CD4-positive, alpha-beta T cell treated with Interleukin-17A for 4 hours (primary cell): ENCODE results near the gene ITGA7.
"Not testable (repeated sequence)": the region's sequence is repeated elsewhere in the genome, so short reads cannot be mapped to it uniquely, and the experiment has no call there.

ENCODE experiments used
- DNase-seq: peaks from one replicate; pipeline ENCODE4 v3.0.0-alpha.2; 2020; ENCODE audit warnings: mixed read lengths

Gene ITGA7

DNA sequence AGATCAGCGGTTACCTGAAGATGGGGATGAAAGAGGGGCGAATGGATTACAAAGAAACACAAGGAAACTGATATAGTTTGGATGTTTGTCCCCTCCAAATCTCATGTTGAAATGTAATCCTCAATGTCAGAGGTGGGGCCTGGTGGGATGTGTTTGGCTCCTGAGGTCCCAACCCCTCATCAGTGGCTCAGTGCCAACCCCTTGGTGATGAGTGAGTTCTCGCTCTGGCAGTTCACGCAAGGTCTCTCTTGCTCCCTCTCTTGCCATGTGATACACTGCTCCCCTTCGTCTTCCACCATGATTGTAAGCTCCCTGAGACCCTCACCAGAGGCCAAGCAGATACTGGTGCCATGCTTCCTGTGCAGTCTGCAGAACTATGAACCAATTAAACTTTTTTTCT is 28.0 kb downstream of the ITGA7 start:
- DNase-seq, result no peak

DNA sequence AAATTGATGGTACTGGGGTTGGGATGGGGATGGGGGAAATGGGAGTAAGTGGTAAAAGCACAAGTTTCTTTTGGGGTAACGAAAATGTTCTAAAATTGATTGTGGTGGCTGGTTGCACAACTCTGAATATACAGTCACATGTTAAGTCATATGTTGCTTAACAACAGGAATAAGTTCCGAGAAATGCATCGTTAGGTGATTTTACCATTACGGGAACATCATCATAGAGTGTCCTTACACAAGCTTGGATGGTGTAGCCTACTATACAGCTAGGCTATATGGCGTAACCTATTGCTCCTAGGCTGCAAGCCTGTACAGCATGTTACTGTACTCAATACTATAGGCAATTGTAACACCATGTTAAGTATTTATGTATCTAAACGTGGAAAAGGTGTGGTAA is 31.0 kb downstream of the ITGA7 start:
- DNase-seq, result no peak

DNA sequence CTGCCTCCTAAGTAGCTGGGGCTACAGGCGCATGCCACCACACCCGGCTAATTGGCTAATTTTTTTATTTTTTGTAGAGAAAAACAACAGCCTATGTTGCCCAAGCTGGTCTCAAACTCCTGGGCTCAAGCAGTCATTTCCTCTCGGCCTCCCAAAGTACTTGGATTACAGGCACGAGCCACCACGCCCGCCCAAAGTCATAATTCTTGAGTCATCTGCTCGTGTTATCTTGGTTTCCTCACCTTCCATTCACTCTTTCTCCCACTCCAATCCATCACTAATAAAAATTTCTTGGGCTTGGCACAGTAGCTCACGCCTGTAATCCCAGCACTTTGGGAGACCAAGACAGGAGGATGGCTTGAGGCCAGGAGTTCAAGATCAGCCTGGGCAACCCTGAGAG is 32.0 kb downstream of the ITGA7 start:
- no peak for DNase-seq

DNA sequence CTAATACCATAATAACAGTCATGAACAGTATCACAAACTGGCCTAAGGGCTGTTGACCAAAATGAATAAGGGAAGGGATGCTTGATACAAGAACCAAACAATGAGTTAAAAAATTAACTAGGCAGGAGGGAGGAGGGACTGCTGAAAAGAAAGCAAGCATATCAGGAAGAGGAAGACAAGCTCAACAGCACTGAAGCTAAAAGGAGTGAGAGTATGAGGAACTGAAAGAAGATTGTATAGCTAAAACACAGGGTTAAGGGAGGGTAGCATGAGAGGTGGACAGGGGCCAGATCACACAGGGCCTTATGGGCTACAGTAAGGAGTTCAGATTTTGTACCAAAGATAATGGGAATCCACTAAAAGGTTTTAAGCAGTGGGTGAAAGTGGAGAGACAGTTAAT is 34.1 kb downstream of the ITGA7 start:
- no peak for DNase-seq

DNA sequence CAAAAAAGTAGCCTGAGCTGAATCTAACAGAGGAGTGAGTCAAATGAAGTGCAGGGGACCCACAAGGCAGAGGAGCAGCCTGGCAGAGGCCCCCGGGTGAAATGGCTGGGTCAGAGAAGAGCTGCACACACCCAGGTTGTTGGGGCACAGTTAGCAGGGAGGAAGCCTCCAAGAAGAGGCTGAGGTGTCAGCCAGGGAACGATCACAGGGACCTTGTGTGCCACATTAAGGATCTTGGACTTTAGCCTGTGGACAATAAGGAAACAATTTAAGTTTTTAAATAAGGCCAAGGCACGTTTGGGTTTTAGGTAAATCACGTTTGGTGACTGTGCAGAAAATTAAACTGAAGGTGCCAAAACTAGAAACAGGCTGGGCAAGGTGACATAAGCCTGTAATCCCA is 36.0 kb downstream of the ITGA7 start:
- no peak for DNase-seq

DNA sequence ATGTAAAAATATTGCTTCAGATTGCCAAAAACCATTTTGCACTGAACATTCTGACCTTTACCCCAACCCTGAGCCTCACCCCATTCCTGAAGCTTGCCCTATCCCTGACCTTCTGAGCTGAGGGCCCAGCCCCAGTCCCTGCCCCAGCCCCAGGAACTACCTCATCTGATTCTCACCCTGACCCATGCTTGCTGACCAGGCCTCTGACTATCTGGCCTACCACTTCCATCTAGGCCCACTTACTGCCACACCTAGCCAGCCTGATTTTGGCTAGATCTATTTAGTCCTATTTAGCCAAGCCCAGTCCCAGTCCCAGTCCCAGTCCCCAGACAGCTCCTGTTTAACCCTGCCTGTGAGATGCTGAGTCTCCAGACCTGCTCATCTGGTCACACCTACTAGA is 37.4 kb downstream of the ITGA7 start:
- DNase-seq, result no peak

DNA sequence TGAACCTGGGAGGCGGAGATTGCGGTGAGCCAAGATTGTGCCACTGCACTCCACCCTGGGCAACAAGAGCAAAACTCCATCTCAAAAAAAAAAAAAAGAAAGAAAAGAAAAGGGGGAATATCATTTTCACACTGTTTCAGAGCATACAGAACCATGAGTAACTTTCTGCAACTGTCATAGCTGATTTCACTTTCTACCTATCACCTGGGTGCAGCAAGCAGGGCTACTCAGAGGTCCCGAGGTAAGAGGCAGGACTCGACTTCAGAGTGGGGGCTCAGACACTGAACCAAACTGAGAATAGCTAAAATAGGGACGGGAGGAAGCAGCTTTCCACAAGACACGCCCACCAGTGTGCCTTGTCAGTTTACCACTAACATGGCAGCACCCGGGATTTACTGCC is 41.2 kb downstream of the ITGA7 start:
- DNase-seq, result no peak

DNA sequence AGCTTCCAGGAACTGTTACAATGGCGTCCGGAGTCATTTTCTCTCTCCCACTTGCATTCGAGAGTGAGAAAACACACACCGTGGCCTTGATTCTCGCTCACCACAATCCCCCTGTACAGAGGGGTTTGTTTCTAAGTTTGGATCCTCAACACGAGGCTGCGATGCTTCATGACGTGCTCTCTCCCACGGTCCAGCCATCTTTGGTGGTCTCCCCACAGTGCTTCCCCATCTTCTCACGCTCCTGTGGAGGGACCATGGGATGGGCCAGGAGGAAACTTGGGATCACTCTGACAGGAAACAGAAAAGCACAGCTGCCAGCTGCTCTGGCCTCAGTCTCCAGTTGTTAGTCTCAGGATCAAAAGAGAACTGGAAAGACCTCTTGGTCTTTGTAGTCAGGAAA is 42.9 kb downstream of the ITGA7 start:
- no peak for DNase-seq

DNA sequence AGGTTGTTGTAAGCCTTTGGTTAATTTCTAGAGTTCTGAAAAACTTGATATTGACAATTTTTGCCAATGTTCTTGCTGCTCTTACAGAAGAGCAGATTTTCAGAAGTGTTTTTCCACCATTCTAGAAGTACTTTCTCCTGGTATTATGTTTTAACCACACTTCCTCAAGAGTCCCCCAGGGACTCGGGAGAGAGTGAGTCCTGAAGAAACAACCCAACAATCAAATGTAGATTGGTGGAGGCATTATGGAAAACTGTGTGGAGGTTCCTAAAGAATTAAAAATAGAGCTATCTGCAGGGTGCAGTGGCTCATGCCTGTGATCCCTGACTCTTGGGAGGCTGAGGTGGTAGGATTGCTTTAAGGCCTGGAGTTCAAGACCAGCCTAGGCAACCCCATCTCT is 44.3 kb downstream of the ITGA7 start:
- no peak for DNase-seq

DNA sequence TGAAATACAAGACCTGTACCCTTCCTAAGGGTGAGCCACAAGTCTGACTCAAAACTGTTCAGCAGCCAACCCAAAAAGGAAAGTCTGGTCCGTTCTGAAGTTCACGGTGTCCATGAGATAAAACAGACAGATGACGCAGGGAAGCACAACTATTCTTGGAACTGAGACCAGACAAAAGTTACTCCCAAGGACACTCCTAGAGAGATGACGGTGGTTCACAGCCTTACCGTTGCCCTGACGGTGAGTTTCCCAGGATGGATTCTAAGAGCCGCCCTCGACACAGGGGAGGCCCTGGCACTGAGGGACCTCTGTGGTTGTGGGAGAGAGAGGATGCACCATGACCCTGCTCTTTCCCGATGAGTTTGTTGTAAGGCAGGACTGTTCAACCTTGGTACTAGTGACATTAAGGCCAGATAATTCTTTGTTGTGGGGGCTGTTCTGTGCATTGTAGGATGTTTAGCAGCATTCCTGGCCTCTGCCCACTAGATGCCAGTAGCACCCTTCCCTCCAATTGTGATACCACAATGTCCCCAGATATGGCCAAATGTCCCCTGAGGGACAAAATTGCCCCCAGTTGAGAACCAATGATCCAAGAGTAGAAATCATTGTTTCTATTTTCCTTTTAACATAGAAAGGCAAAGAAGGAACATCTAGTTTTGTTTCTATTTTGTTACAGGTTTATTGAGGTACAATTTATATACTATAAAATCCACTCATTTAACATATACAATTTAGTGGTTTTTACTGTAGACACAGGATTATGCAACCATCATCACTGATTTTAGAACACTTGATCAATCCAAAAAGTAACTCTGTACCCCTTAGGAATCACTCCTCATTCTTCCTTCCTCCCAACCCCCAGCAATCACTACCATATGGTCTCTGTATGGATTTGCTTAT is 48.0 kb downstream of the ITGA7 start:
- DNase-seq, result peak; percentile 19

DNA sequence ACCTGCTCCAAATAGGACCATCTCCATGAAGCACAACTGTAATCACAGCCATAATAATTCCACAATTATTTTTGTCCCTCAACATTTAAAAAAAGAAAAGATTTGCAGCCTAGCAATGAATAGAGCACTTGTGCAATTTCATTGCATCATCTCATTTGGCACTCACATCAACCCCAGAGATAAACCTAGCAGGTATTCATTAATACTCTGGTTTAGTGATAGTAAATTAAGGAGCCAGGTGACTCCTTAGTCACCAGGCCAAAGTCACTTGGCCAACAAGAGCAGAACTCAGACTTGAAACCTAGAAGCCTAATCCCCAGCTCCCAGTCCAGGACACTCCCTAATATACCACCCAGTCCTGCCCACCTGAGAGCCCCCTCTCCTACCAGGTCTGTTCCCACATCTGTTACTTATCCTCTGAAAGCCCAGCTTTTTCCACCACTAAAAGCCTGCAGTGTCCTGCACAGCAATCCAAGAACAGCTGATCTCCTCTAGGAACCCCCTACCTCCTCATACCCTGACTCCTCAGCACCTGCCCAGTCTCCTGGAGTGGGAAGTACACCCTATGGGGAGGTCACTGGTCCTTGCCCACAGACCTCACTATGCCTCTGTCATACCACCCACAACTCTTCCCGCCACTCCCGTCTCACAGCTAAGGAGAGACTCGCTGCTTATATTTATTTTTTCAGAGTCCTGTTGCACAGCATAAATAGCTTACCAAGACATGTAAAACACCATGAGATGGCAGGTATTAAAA is 48.9 kb downstream of the ITGA7 start:
- no peak for DNase-seq

DNA sequence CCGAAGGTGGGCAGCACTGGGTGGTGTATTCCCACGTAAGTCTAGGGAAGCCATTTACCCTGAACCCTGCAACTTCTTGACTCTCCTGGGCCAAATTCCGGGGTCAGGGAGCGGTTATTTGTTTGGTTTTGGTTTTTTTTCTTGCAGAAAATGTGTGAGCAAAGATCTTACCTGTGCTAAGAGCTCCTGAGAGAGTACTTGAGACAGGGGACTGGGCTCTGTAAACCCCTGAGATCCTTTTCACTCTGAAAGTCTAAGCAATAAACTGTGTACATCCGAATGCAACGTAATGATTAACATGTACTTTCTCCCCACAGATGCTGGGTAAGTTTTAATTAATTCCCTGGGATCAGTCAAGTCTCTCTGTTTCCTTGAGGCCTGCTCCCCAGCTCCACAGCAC is 49.5 kb downstream of the ITGA7 start:
- DNase-seq, result no peak

DNA sequence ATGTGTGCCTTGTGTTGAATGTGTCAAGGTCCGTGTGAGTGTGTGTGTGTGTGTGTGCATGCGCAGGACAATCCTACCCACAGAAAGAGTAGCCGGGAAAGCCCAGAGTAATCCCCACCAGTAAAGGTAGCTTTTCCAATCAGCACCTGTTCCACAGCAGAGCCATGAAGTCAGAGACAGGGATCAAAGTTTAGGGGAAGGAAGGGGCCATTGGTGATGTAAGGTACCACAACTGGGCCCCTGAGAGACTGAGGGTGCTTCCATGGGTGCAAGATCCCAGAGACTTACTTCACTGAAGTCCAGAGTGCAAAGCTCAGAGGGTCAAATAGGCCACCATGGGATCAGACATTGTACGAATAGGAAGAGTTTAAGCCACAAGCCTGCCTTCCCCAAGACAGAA is 50.5 kb downstream of the ITGA7 start:
- no peak for DNase-seq

DNA sequence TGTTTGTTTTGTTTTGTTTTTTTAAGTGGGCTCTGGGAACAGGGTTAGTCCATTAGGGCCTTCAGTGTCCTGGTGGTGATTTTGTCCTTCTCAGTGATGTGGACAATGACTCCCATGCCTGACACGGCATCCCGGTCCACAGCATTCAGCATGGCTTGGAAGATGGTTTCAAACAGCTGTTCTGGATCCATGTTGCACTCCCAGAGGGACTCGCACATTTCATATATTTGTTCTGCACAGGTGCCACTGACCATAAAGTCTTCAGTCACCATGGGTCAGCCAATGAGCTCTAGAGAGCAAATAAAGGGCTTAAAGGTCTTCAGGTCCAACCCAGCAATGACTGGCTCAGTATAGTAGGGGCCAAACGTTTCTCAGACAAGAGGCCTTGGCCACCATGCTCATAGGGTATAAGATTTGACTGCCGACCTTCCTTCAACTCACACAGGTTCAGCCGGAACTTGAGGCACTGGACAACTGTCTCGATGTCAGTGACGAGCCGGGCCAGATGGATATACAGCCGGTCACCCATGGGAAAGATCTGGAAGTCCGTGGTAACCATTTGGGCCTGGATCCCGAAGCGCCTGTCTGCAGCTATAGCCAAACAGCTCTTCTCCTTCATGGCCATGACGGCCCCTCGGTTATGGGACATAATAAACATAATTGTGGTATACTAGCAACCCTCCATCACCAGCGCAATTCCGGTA is 53.0 kb downstream of the ITGA7 start:
- no peak for DNase-seq

DNA sequence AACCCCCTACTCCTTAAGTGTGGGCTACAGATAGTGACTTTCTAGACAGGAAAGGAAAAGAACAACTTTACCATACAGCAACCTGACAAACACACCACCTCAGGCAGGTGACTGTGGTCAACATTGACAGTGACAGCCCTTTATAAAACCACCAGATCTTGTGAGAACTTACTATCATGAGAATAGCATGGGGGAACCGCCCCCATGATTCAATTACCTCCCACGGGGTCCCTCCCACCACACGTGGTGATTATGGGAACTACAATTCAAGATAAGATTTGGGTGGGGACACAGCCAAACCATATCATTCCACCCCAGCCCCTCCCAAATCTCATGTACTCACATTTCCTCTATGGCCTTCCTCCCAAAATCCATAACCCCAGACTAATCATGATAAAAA is 54.7 kb downstream of the ITGA7 start:
- DNase-seq, result no peak

DNA sequence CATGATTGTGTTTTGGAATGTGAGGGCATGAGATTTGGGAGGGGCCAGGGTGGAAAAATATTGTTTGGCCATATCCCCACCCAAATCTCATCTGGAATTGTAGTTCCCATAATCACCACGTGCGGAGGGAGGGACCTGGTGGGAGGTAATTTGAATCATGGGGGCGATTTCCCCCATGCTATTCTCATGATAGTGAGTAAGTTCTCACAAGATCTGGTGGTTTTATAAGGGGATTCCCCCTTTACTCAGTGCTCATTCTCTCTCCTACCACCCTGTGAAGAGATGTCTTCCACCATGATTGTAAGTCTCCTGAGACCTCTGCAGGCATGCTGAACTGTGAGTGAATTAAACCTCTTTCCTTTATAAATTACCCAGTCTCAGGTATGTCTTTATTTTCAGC is 55.4 kb downstream of the ITGA7 start:
- DNase-seq, result no peak

DNA sequence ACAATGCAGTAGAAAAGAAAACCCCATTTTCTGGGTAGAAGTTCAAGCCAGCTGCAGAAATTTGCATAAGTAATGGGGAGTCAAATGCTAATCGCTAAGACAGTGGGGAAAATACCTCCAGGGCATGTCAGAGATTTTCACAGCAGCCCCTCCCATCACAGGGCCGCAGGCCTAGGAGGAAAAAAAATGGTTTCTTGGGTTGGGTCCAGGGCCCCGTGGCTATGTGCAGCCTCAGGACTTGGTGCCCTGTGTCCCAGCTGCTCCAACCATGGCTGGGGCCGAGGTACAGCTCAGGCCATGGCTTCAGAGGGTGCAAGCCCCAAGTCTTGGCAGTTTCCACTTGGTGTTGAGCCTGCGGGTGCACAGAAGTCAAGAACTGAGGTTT is 56.4 kb downstream of the ITGA7 start:
- no peak for DNase-seq

DNA sequence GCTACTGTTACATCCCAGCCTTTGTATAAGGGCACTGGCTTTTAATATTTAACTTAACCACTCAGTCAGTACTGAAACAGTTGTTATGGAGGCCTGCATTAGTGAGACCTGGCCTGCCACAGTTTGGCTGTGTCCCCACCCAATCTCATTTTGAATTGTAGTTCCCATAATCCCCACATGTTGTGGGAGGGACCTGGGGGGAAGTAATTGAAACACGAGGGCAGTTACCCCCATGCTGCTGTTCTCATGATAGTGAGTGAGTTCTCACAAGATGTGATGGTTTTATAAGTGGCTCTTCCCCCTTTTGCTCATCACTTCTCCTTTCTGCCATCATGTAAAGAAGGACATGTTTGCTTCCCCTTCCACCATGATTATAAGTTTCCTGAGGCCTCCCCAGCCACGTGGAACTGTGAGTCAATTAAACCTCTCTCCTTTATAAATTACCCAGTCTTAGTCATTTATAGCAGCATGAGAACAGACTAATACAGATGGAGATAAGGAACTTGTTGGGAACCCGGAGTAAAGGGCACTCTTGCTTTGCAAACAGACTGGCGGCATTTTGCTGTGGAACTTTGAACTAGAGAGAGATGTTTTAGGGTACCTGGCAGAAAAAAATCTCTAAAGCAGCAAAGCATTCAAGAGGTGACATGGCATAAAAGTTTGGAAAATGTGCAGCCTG is 56.9 kb downstream of the ITGA7 start:
- DNase-seq, result not testable (repeated sequence)

DNA sequence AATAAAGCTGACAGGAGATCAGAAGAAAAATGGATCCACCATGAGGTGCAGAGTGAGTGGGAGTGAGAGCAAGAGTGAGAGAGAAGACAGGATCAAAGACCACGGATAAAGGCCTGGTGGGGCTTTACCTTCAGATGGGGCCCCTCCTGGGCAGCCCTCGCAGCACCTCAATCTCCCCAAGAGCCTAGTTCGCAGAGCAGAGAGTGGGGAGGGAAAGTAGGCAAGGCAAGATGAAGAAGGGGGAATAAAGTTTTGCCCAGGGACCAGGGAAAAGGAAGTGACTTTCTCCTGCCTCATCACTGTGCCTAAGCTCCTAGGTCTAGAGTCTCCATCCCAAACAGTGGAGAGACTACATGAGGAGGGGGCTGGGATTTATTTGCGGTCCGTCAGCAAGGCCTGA is 60.7 kb downstream of the ITGA7 start:
- DNase-seq, result no peak

DNA sequence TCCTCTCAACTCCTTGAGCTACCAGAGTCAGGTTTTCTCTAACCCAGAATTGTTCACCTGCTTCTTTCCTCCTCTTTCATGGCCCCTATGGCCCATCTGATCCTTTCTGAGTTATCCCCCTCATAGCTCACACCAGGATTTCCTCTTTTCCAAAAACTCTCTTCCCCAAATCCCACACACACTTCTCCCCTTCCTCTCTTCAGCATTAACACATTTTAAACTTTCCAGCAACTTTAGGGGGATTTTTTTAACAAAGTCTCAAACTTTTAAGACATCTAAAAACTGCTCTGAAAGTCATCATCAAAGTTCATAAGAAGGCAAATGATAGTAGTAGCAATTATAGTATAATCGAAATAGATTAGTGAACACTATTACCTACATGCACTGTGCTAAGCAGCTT is 63.1 kb downstream of the ITGA7 start:
- no peak for DNase-seq

DNA sequence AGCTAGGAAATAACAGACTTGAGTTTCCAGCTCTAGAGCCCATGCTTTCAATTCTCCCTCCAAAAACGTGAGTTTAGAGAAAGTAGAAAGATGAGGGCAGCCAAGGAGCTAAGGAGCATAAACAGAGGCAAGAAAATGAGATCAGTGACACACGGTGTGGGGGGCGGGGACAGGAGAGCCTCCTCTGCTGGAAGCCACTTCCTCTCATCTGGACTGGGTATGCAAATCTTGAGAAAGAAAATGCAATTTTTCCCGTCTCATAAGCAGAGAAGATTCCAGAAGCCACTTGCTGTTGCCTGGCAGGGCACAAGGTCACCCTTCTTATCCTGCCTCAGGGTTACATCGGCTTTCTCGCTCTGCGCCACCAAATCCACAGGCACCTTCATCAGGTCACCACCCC is 65.0 kb downstream of the ITGA7 start:
- peak; percentile 45 for DNase-seq

DNA sequence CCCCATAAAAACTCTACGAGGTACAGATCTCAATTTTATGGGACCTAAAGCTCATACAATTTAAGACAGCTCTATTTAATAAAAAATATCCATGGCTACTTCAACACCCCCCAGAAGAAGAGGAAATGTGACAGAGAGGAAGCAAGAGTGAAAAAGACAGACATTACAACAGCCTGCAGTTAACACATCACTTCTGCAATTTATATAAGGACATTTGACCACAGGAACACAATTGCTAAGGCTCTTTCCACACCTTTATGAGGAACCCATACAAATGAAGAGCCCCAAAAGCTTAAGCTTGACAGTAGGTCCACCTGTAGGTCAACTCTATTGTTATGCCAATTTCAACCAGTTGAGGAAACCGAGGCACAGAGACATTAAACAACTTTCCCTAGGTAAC is 65.4 kb downstream of the ITGA7 start:
- DNase-seq, result no peak

DNA sequence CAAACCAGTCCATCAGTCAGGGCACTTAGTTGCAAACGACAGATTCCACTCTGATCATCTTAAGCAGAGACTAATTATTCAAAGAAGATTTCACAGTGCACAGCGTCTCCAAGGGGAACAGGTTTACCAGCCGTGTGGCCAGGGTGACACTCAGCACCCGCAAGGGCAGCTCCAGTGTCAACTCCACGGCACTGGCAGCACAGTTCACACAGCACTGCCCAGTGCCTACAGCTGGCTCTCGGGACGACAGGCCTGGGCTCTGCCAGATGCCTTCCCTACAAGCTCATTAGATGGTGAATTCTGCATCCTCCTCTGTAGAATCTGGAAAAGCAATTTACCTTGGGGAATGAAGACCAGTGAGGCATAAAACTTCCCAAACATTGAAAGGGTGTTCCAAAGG is 66.1 kb downstream of the ITGA7 start:
- DNase-seq, result no peak
